Retinal pigment epithelial cell (primary cell): ENCODE measurements around the gene MAPKAP1.
A peak's percentile ranks its signal among the peaks of the same experiment; 100 is the strongest.

Experiments used
- DNase-seq: peaks from one replicate; pipeline ENCODE4 v3.0.0-alpha.2; 2010; ENCODE audit warnings: low read depth
- H3K4me3 ChIP-seq: 2 replicates; pipeline ENCODE4 v1.5.1; 2011; ENCODE audit warnings: mild to moderate bottlenecking, low read length, control low read depth, moderate library complexity
- TF ChIP-seq, protein P1 (sequence below): conservative IDR thresholded peaks from 2 replicates; pipeline ENCODE4 v1.5.1; 2011; ENCODE audit warnings: low read depth, low read length, control low read depth, inconsistent platforms

MAPKAP1 gene

DNA sequence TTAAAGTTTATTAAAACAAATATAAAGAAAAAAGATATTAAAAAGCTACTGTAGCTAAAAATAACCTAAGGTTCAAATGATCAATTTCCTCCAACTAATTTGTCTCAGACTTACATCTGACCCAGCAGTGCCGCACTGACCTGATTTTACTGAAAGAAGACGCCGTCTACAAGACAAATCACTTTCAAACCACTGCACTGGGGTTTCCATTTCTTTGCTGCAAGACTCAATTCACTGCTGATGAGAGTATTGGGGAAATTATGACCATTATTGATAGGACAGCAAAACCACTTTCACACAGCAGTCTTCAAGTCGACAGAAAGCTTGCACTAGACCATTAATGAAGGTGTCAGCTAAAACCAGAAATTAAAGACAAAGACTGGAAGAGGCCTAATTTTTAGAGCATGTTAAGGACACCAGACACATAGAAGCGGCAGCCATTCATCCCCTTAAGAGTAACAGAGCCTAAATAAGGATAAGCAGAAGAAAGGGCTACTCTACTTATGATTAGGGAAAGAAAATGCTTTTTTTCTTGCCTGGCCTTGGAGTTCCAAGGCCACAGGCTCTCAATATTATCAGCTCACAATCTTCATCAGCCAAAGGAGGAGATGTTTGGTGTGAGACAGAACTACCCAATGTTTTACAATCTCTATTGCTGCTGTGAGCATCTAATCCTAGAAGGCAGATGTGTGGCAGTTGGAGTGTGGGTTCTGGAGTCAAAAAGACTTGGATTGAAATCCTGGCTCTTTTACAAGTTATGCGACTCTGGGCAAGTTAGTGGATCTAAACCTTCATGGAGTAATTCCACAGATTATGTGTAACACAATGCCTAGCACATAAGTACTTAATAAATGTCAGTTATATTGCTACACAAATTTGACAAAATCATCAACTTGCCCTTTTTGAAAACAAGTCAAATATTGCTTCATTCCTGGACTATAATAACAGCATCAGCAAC, 190.7 kb downstream of the MAPKAP1 start:
- TF ChIP-seq, protein P1, sequence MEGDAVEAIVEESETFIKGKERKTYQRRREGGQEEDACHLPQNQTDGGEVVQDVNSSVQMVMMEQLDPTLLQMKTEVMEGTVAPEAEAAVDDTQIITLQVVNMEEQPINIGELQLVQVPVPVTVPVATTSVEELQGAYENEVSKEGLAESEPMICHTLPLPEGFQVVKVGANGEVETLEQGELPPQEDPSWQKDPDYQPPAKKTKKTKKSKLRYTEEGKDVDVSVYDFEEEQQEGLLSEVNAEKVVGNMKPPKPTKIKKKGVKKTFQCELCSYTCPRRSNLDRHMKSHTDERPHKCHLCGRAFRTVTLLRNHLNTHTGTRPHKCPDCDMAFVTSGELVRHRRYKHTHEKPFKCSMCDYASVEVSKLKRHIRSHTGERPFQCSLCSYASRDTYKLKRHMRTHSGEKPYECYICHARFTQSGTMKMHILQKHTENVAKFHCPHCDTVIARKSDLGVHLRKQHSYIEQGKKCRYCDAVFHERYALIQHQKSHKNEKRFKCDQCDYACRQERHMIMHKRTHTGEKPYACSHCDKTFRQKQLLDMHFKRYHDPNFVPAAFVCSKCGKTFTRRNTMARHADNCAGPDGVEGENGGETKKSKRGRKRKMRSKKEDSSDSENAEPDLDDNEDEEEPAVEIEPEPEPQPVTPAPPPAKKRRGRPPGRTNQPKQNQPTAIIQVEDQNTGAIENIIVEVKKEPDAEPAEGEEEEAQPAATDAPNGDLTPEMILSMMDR = no peak
- no peak overlapping the region for H3K4me3 ChIP-seq
- no peak for DNase-seq

DNA sequence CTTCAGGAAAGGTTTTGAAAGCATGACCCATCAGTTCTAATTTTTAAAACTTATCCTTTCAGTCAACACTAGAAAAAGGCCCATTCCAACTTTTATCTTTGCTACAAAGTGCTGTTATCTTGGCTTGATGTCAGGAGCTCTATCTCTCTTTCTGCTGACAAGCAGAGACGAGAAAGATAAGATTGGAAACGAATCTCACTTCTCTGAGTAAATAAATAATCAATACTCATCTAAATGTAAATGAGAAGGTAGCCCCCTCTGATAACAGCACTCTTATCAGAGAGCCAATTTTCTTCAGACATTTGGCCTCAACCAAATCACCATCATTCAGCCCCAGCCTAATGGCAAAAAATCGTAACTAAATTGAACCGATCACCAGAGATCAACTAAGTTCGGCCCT, 191.7 kb downstream of the MAPKAP1 start:
- DNase-seq = no peak
- no peak overlapping the region for H3K4me3 ChIP-seq
- TF ChIP-seq, protein P1 = no peak

DNA sequence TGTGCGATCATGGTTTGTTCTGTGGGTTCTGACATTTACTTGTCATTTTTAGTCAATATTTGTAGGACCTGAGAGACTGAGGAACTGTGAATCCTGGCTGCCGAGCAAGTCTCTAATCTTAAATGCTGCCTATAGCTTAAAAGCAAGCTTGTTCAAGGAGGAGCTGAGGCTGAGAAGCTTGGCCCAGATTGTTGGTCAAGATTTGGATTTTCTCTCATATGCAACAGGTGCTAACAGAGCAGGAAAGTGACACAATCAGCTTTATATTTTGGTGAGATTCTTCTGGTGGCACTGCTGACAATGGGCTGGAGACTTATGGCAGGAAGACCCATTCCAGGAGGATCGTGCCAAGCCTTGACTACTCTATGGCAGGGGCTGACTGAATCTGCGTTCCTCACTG, 192.5 kb downstream of the MAPKAP1 start:
- DNase-seq = no peak
- TF ChIP-seq, protein P1 = no peak
- H3K4me3 ChIP-seq = no peak overlapping the region

DNA sequence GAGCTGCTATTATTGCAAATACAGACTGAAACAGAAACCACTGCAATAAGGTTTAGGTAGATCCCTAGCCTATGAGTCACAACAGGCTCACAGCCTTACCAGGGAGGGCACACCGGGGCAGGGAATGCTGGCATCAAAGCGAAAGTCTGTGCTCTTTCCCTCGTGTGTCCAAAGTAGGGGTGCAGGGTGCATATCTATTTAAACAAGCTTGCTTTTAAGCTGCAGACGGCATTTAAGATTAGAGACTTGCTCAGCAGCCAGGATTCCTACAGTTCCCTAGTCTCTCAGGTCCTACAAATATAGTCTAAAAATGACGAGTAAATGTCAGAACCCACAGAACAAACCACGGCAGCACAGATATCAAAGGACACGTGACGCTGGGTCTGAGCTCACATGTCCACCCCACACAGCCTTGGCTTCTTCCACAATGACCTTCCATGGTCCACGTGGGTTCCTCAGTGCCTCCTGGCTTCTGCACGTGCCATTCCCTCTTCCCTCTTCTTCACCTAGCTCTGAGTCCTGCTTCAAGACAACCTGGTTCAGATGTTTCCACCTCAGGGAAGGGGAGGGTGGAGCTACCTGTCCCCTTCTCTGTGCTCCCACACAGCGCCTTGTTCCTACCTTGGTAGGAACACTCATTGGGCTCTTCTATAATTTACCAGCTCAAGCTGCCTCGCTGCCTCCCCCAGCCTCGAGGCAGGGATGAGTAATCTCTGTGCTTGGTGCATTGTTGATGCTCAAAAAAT, 193.2 kb downstream of the MAPKAP1 start:
- TF ChIP-seq, protein P1 = no peak
- H3K4me3 ChIP-seq = peak overlapping the region; percentile 25
- DNase-seq = peak; percentile 82

DNA sequence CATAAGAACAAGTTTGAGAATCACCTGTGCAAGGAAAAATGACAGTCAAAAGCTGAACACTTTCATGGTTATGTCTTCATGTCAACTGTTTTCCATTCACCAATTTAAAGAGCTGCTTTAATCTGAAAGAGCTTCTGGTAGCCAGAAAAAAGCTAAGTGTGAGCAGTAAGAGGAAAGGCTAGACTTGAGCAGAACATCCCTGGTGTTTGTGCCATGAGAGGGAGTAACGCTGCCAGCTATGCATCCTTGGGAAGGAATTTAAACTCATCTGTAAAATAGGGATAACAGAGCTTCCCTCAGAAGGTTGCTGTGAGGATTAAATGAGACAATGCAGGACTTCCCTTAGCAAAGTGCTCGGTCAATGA, 193.7 kb downstream of the MAPKAP1 start:
- DNase-seq = no peak
- H3K4me3 ChIP-seq = peak overlapping the region; percentile 25
- TF ChIP-seq, protein P1 = no peak

DNA sequence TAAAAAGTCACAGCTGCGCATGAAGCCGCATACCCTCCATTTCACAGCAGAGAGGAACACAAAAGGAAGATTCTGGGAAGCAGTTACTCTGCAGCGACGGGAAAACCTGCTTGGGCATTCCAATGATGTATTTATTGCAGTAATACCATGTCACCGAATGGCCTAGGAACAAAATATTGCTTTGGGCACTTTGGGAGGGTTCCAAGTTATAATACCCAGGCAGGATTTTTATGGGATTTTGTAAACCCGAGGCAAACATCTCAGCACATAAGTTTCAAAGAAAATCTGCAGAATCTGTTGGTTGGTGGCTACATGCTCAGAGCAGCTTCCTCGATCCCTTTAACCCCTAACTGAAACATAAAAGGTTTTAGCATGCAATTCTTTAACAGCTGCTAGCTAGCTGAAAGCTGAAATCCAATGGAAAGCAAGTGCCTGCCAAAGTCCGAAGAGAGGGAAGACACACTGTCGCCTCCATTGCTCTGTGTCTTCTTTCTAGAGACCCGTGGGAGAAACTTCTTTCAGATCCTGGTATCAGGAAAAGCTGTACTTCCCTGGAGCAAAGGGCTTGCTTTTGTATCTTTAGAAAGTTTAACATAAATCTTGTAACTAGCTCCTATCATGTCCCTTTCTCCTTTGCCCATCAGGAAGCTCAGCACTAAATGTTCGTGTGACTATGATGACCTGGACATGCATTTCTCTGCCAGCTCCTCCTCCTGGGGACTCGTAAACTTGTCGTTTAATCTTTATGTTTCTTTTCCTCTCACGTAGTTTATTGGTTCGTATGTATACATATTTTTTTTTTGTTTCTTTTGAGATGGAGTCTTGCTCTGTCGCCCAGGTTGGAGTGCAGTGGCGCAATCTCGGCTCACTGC, 195.0 kb downstream of the MAPKAP1 start:
- DNase-seq = no peak
- TF ChIP-seq, protein P1 = no peak
- H3K4me3 ChIP-seq = no peak overlapping the region
